CD4-positive, alpha-beta T cell treated with Interleukin-4 for 4 hours (primary cell): Measurements from ENCODE around the gene PPA2.
A peak's percentile ranks its signal among the peaks of the same experiment; 100 is the strongest.
"Not testable (repeated sequence)": the region's sequence is repeated elsewhere in the genome, so short reads cannot be mapped to it uniquely, and the experiment has no call there.

Experiments
- DNase-seq: peaks from one replicate; pipeline ENCODE4 v3.0.0-alpha.2; 2020

The PPA2 gene

GRCh38 chr4:105473324-105474098, at the start of gene PPA2:
Gene PPA2 (minus strand): TSS chr4:105474062. CDS start chr4:105474050, 12 bp downstream.
- DNase-seq, result peak; percentile 72

- DNase-seq, result no peak
Measured at GRCh38 chr4:105520819-105521790, 47.2 kb upstream of the PPA2 start.

- DNase-seq, result no peak
Measured at GRCh38 chr4:105510245-105510644, 36.4 kb upstream of the PPA2 start.

GRCh38 chr4:105509714-105510113, 35.9 kb upstream of the PPA2 start:
- no peak for DNase-seq

- no peak for DNase-seq
Measured at GRCh38 chr4:105509291-105509690, 35.4 kb upstream of the PPA2 start.

GRCh38 chr4:105504744-105505143, 30.9 kb upstream of the PPA2 start:
- DNase-seq, result no peak

GRCh38 chr4:105503484-105503883, 29.6 kb upstream of the PPA2 start:
- no peak for DNase-seq

GRCh38 chr4:105496899-105497298, 23.0 kb upstream of the PPA2 start:
- DNase-seq, result no peak

GRCh38 chr4:105495667-105496066, 21.8 kb upstream of the PPA2 start:
- DNase-seq, result no peak

GRCh38 chr4:105490523-105490922, 16.7 kb upstream of the PPA2 start:
- DNase-seq, result no peak

- DNase-seq, result no peak
Measured at GRCh38 chr4:105483840-105484239, 10.0 kb upstream of the PPA2 start.

- peak; percentile 79 for DNase-seq
Measured at GRCh38 chr4:105474099-105474518, 247 bp upstream of the PPA2 start.

- no peak for DNase-seq
Measured at GRCh38 chr4:105472871-105473323, 965 bp downstream of the PPA2 start.

GRCh38 chr4:105471566-105472176, 2.2 kb downstream of the PPA2 start:
- peak; percentile 81 for DNase-seq

GRCh38 chr4:105470766-105471165, 3.1 kb downstream of the PPA2 start:
- no peak for DNase-seq

- no peak for DNase-seq
Measured at GRCh38 chr4:105469736-105470135, 4.1 kb downstream of the PPA2 start.

GRCh38 chr4:105466580-105466979, 7.3 kb downstream of the PPA2 start:
- no peak for DNase-seq

- DNase-seq, result not testable (repeated sequence)
Measured at GRCh38 chr4:105464563-105464962, 9.3 kb downstream of the PPA2 start.

- DNase-seq, result no peak
Measured at GRCh38 chr4:105462576-105462975, 11.3 kb downstream of the PPA2 start.

- DNase-seq, result no peak
Measured at GRCh38 chr4:105461621-105462382, 12.1 kb downstream of the PPA2 start.

GRCh38 chr4:105461221-105461620, 12.6 kb downstream of the PPA2 start:
- DNase-seq, result no peak

- DNase-seq, result no peak
Measured at GRCh38 chr4:105460306-105460705, 13.6 kb downstream of the PPA2 start.
